ENCODE data around the gene SLC18A2.

GRCh38 chr10:117249493-117250093 is 8.7 kb downstream of the SLC18A2 start:
- TF ChIP-seq CTCF (IDR thresholded peaks at IDR 0.05) = no peak
- no peak for TF ChIP-seq POLR2A (IDR thresholded peaks at IDR 0.05)

Data from Peyer's patch (tissue), 4 donors.